GM10248 (cell line): ENCODE results near the gene FOXA1.

Source experiments
- CTCF ChIA-PET: fragments of 300-600 bp; sonication (Branson Sonifier 250); formaldehyde crosslinking; extraction: SDS; loops from one replicate; lab custom pipeline; 2021; ENCODE audit warnings: antibody characterized with exemption; lab: Yijun Ruan, JAX
- POLR2A ChIA-PET: fragments of 350-650 bp; sonication (Branson Sonifier 250); formaldehyde crosslinking; extraction: SDS; loops from one replicate; lab custom pipeline; 2020; ENCODE audit warnings: antibody characterized with exemption; lab: Yijun Ruan, JAX
- DNase-seq: peaks from one replicate; pipeline ENCODE4 v3.0.0; 2012; ENCODE audit errors: extremely low spot score
- TF ChIP-seq, protein P1 (sequence below): IDR thresholded peaks from 2 replicates; pipeline ENCODE4 v1.5.1; 2012; ENCODE audit warnings: mild to moderate bottlenecking, low read depth; ENCODE audit errors: extremely low read depth, missing control alignments, control extremely low read depth

Gene FOXA1

DNA sequence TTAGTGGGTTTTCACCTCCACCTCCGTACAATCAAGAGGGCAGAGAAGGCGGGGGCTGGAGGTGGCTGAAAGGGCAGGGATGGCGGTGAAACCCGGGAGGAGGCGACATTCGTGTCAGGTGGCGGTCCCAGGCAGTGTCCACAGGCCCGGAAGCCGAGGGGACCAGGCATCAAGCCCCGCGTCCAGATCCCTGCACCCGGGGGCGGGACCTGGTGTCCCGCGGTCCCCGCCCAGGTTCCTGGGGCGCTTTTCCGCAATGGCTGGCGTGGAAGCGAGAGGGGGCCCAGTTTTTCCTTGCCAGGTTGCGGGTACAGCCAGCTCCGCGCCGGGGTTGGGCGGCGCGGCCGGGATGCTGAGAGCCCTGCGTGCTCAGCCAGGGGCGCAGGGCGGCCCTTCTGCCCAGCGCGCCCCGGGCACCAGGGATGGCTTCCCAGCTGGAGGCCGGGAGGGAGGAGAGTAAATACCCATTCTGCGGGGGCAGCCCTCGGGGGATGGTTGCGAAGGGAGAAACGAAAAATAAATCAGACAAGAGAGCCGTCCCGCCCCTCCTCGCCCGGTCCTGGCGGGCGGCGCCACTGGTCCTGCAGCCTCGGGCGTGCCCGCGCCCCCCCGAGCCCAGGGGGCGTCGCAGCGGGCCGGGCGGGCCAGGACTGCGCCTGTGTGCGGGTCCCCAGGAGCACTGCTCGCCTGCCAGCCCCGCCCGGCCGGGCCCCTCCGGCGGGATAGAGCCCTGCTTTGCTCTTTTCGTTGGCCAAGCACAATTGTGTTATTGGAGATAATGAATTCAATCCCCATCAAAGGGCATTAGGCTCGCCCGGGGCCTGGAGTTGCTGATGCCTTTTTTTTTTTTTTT, 11.5 kb downstream of the FOXA1 start:
- CTCF ChIA-PET = no interaction called here
- POLR2A ChIA-PET = no interaction called here
- TF ChIP-seq, protein P1, sequence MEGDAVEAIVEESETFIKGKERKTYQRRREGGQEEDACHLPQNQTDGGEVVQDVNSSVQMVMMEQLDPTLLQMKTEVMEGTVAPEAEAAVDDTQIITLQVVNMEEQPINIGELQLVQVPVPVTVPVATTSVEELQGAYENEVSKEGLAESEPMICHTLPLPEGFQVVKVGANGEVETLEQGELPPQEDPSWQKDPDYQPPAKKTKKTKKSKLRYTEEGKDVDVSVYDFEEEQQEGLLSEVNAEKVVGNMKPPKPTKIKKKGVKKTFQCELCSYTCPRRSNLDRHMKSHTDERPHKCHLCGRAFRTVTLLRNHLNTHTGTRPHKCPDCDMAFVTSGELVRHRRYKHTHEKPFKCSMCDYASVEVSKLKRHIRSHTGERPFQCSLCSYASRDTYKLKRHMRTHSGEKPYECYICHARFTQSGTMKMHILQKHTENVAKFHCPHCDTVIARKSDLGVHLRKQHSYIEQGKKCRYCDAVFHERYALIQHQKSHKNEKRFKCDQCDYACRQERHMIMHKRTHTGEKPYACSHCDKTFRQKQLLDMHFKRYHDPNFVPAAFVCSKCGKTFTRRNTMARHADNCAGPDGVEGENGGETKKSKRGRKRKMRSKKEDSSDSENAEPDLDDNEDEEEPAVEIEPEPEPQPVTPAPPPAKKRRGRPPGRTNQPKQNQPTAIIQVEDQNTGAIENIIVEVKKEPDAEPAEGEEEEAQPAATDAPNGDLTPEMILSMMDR = no peak
- no peak for DNase-seq

DNA sequence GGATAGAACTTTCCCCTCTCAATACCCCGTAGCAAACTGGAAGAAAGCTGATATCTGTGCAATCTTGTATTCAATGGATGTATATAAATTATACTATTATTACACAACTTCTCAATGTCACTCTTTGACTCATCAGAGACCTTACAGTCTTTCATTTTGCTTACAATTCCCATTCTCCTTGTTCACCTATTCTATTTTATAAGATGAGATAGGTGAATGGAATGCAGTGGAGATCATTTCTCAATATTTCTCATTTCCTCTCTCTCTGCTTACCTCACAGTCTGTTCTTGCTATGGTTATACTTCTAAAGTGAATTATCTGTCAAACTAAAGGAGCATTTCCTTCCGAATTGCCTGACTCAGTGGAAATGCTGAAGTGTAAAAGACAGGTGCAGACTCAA, 14.9 kb downstream of the FOXA1 start:
- TF ChIP-seq, protein P1 = no peak
- ChIA-PET POLR2A (no interaction called here), CTCF (no interaction called here)
- DNase-seq = no peak

DNA sequence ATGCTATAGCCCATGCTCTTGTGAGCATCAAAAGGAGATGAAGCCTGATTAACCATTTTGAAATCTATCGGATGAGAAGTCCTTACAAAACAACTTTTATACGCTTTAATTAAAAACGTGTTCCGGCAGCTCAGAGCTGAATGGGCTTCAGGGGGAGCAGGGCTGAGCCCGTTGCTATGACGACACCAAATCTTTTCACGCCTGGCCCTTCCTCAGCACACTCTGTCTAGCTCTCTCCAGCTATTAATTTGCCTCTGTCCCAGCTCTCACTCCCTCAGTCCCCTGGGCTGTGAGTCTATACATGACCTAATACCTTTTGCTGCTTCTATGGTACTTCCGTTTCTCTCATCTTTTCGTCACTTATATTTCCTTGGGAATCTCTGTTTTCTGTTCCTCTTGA, 15.8 kb downstream of the FOXA1 start:
- ChIA-PET CTCF (no interaction called here), POLR2A (no interaction called here)
- TF ChIP-seq, protein P1 = no peak
- no peak for DNase-seq

DNA sequence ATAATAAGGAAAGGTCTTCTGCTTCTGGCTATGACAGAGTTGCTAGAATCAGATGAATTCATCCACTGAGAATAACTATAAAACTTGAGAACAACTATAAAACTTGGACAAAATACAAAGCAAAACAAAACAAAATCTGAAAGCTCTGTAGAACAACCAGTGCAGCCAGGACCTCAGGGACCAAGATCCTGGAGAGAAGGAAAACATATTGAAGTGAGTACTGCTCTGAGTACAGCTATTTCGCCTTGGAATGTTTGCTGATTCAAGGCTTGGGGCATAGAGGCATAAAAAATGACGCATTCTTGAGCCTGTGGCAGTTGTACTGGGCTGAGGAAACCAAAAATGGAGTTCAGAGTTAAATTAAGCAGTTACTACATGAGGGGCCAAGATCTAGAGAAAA, 21.7 kb downstream of the FOXA1 start:
- POLR2A ChIA-PET = no interaction called here
- TF ChIP-seq, protein P1 = no peak
- no peak for DNase-seq
- CTCF ChIA-PET = no interaction called here

GRCh38 chr14:37571391-37571790, 23.7 kb downstream of the FOXA1 start:
- ChIA-PET POLR2A (no interaction called here), CTCF (interaction anchor here (1.6 kb wide), 1 partner anchor 34 kb away, joined by 4 read pairs; no protein-coding TSS in a partner anchor)
- TF ChIP-seq, protein P1 = no peak
- no peak for DNase-seq

DNA sequence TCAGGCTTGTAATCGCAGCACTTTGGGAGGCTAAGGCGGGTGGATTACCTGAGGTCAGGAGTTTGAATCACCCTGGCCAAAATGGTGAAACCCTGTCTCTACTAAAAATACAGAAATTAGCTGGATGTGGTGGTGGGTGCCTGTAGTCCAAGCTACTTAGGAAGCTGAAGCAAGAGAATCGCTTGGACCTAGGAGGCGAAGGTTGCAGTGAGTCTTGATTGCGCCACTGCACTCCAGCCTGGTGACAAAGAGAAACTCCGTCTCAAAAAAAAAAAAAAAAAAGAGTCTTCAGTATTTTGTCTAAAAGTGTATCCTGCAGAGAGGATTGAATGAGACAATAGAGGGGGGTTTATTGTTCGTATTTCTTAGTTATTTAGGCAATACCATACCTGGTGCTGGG, 25.3 kb downstream of the FOXA1 start:
- TF ChIP-seq, protein P1 = no peak
- POLR2A ChIA-PET = no interaction called here
- CTCF ChIA-PET = interaction anchor here (0.9 kb wide), 1 partner anchor 9 kb away, joined by 3 read pairs; no protein-coding TSS in a partner anchor
- no peak for DNase-seq
